CD14-positive monocyte (primary cell): ENCODE measurements around the gene ADCY2. TPM values are rescaled to one million over a fixed set of nuclear protein-coding genes. Genes with fewer than 3 reads are reported as not detected.

Source experiments
- DNase-seq, 3 donors: peaks; one replicate each; pipeline ENCODE4 v3.0.0-alpha.2; 2011 to 2022
- H2AFZ ChIP-seq: 2 replicates; pipeline ENCODE4 v1.6.0; 2012; ENCODE audit warnings: mild to moderate bottlenecking, low read depth, low read length, inconsistent platforms; ENCODE audit not compliant: insufficient read depth, poor library complexity, severe bottlenecking
- H3K27ac ChIP-seq, 2 donors: 1 replicate in 1 of 2; 2 replicates in 1 of 2; pipeline ENCODE4 v1.5.1; 2012 to 2013; ENCODE audit warnings: low read length in 2 of 2, control low read depth in 1 of 2, inconsistent platforms in 1 of 2, low read depth in 1 of 2, mild to moderate bottlenecking in 1 of 2
- H3K27me3 ChIP-seq, 2 donors: one replicate each; pipeline versions ENCODE4 v1.6.0 to v1.6.1; 2011 to 2013; ENCODE audit warnings: low read length in 2 of 2; ENCODE audit not compliant: control insufficient read depth in 2 of 2, insufficient read depth in 2 of 2
- H3K36me3 ChIP-seq, 2 donors: replicated peaks in 1 of 2; 1 replicate in 1 of 2; 2 replicates in 1 of 2; pipeline versions ENCODE4 v1.5.1 to v1.6.1; 2012 to 2013; ENCODE audit warnings: low read length in 2 of 2, control low read depth in 1 of 2, inconsistent platforms in 1 of 2, mild to moderate bottlenecking in 1 of 2; ENCODE audit not compliant: insufficient read depth in 2 of 2, control insufficient read depth in 1 of 2
- H3K4me1 ChIP-seq, 2 donors: 1 replicate in 1 of 2; 2 replicates in 1 of 2; pipeline versions ENCODE4 v1.5.1 to v1.6.1; 2012 to 2013; ENCODE audit warnings: low read length in 2 of 2, control low read depth in 1 of 2, inconsistent platforms in 1 of 2, mild to moderate bottlenecking in 1 of 2, moderate library complexity in 1 of 2; ENCODE audit not compliant: insufficient read depth in 2 of 2, control insufficient read depth in 1 of 2
- H3K4me2 ChIP-seq: replicated peaks from 2 replicates; pipeline ENCODE3; 2012; ENCODE audit warnings: low read length, moderate library complexity, mild to moderate bottlenecking; ENCODE audit not compliant: poor library complexity, severe bottlenecking; ENCODE audit errors: extremely low read depth
- H3K4me3 ChIP-seq, 3 experiments: fragments of 200-600 bp in 1 of 3; sonication (generic) in 1 of 3; replicated peaks in 1 of 3; 1 replicate in 2 of 3; 2 replicates in 1 of 3; pipeline ENCODE4 v1.5.1; 2011 to 2013; ENCODE audit warnings: low read length in 3 of 3, mild to moderate bottlenecking in 3 of 3, control low read depth in 2 of 3, low read depth in 2 of 3, inconsistent platforms in 1 of 3, moderate library complexity in 1 of 3
- H3K79me2 ChIP-seq: 2 replicates; pipeline ENCODE4 v1.6.0; 2012; ENCODE audit warnings: mild to moderate bottlenecking, control low read depth, inconsistent platforms, low read length, moderate library complexity; ENCODE audit not compliant: insufficient read depth
- H3K9ac ChIP-seq: 2 replicates; pipeline ENCODE4 v1.6.0; 2017; ENCODE audit warnings: low read length, mild to moderate bottlenecking; ENCODE audit not compliant: insufficient read depth, poor library complexity, severe bottlenecking
- H3K9me3 ChIP-seq, 2 donors: replicated peaks in 1 of 2; 1 replicate in 1 of 2; 2 replicates in 1 of 2; pipeline versions ENCODE4 v1.5.1 to v1.6.1; 2012 to 2013; ENCODE audit warnings: low read length in 2 of 2, control low read depth in 1 of 2; ENCODE audit not compliant: control insufficient read depth in 1 of 2, insufficient read depth in 1 of 2
- H4K20me1 ChIP-seq: 2 replicates; pipeline ENCODE4 v1.6.0; 2012; ENCODE audit warnings: mild to moderate bottlenecking, low read length, control low read depth, moderate library complexity; ENCODE audit not compliant: insufficient read depth
- H3K27ac Mint-ChIP-seq, 7 donors: one replicate each; pipeline ENCODE4 v1.8.0; 2020; ENCODE audit warnings: mild to moderate bottlenecking in 7 of 7, mixed read lengths in 7 of 7, moderate library complexity in 6 of 7, inconsistent platforms in 2 of 7
- H3K27me3 Mint-ChIP-seq, 3 donors: one replicate each; pipeline ENCODE4 v1.8.0; 2021 to 2022; ENCODE audit warnings: low read depth in 3 of 3, mild to moderate bottlenecking in 3 of 3, mixed read lengths in 3 of 3, moderate library complexity in 3 of 3, inconsistent platforms in 1 of 3
- H3K36me3 Mint-ChIP-seq, 2 donors: one replicate each; pipeline ENCODE4 v1.8.0; 2020; ENCODE audit warnings: mixed read lengths in 2 of 2, inconsistent platforms in 1 of 2, mild to moderate bottlenecking in 1 of 2
- H3K4me1 Mint-ChIP-seq: one replicate; pipeline ENCODE4 v1.8.0; 2020; ENCODE audit warnings: mild to moderate bottlenecking, mixed read lengths
- H3K4me3 Mint-ChIP-seq, 2 donors: one replicate each; pipeline ENCODE4 v1.8.0; 2020; ENCODE audit warnings: mild to moderate bottlenecking in 2 of 2, mixed read lengths in 2 of 2, moderate library complexity in 1 of 2
- H3K9me3 Mint-ChIP-seq, 7 donors: one replicate each; pipeline ENCODE4 v1.8.0; 2020 to 2022; ENCODE audit warnings: mixed read lengths in 7 of 7, mild to moderate bottlenecking in 6 of 7, moderate library complexity in 6 of 7, inconsistent platforms in 2 of 7
- WGBS: methylation state at CpG from one replicate; pipeline ENCODE4 v1.1.5; 2013; ENCODE audit warnings: missing lambda C conversion rate; ENCODE audit not compliant: insufficient coverage; 5-methylcytosine and 5-hydroxymethylcytosine counted together
- intact Hi-C, 2 donors: fragments of 100-400 bp; cut with micrococcal nuclease; formaldehyde crosslinking; loops; one replicate each; pipeline versions ENCODE4 v1.15.0 to v1.15.1; 2023
- polyA plus RNA-seq, 3 donors: library from polyadenylated mRNA; depleted of rRNA in 1 of 3; unstranded in 2 of 3; stranded (reverse) in 1 of 3; fragments of 300-500 nt in 2 of 3; fragments of >200 nt in 1 of 3; fragmentation: Illumina TruSeq in 2 of 3; gene quantifications; 1 replicate in 2 of 3; 2 replicates in 1 of 3; pipeline ENCODE4 v1.2.3, GENCODE V29; 2012 to 2021
- TF ChIP-seq, protein P1 (sequence below): fragments of 200-600 bp; IDR thresholded peaks from one replicate; pipeline ENCODE4 v1.8.0; 2022; ENCODE audit warnings: antibody characterized with exemption, mild to moderate bottlenecking

The ADCY2 gene
- polyA plus RNA-seq, 3 donors, result not detected

DNA sequence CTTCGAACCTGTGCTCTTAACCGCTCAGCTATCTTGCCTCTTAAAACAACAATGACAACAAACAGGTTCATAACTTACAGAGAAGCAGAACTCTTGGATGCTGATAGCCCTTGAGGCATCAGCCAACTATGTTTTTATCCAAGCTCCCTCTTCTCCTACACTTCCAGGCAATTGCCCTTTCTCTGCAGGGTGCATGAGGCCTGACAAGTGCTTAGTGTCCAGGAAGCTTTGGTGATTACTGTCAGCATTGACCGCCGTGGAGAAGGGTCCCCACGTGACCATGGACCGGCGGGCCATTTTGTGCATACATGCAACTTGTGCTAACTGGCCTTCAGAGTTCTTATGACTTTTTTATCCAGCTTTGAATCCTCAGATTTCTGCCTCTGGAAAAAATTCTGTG lies 71.2 kb downstream of the ADCY2 start:
- peaks cover 0 to 7% (median 4%) of the 10 kb centered on the region in 7 donors for H3K9me3 Mint-ChIP-seq
- H3K36me3 Mint-ChIP-seq, result no peaks in the 10 kb centered on the region
- TF ChIP-seq, protein P1, sequence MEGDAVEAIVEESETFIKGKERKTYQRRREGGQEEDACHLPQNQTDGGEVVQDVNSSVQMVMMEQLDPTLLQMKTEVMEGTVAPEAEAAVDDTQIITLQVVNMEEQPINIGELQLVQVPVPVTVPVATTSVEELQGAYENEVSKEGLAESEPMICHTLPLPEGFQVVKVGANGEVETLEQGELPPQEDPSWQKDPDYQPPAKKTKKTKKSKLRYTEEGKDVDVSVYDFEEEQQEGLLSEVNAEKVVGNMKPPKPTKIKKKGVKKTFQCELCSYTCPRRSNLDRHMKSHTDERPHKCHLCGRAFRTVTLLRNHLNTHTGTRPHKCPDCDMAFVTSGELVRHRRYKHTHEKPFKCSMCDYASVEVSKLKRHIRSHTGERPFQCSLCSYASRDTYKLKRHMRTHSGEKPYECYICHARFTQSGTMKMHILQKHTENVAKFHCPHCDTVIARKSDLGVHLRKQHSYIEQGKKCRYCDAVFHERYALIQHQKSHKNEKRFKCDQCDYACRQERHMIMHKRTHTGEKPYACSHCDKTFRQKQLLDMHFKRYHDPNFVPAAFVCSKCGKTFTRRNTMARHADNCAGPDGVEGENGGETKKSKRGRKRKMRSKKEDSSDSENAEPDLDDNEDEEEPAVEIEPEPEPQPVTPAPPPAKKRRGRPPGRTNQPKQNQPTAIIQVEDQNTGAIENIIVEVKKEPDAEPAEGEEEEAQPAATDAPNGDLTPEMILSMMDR, result no peak
- no peak overlapping the region for H3K27ac Mint-ChIP-seq
- H3K36me3 ChIP-seq, result no peaks in the 10 kb centered on the region
- no peak overlapping the region for H3K4me2 ChIP-seq
- H3K4me3 ChIP-seq, result no peak overlapping the region
- no peaks in the 10 kb centered on the region for H3K27me3 ChIP-seq
- no peak overlapping the region for H3K4me3 Mint-ChIP-seq
- no peaks in the 10 kb centered on the region for H3K4me1 Mint-ChIP-seq
- H3K9me3 ChIP-seq, result no peaks in the 10 kb centered on the region
- intact Hi-C loops, result no loop called here
- no peak overlapping the region for H2AFZ ChIP-seq
- WGBS, result 93% methylated on average over 7 of the region's 7 CpGs
- H3K4me1 ChIP-seq, result no peaks in the 10 kb centered on the region
- DNase-seq, result no peak
- H3K27me3 Mint-ChIP-seq, result no peaks in the 10 kb centered on the region
- H3K79me2 ChIP-seq, result no peaks in the 10 kb centered on the region
- H3K27ac ChIP-seq, result no peak overlapping the region
- H4K20me1 ChIP-seq, result no peaks in the 10 kb centered on the region
- no peak overlapping the region for H3K9ac ChIP-seq

DNA sequence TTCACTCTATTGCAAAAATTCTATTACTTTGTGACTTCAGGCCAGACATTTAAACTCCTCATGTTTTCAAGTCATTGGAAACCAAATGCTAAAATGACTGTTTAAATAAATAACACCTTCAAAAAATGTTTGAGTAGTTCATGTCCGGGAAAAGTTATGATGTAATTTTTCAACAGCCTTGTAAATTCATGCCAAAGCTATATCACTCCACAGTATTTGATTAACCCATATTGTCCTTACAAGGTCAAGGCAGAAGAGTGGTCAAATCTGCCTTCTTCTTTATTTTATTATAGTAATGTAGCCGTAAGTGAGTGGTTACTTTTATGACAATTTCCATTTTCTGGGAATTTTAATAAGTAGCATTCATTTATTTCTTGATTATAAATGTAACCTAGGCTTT lies 72.8 kb downstream of the ADCY2 start:
- H3K4me1 Mint-ChIP-seq, result no peaks in the 10 kb centered on the region
- no peaks in the 10 kb centered on the region for H3K36me3 Mint-ChIP-seq
- peaks cover 0 to 10% (median 7%) of the 10 kb centered on the region in 7 donors for H3K9me3 Mint-ChIP-seq
- H3K4me2 ChIP-seq, result no peak overlapping the region
- H3K27me3 Mint-ChIP-seq, result no peaks in the 10 kb centered on the region
- H2AFZ ChIP-seq, result no peak overlapping the region
- no CpG with 5 or more reads among the region's 2 CpGs for WGBS
- no peaks in the 10 kb centered on the region for H3K4me1 ChIP-seq
- H4K20me1 ChIP-seq, result no peaks in the 10 kb centered on the region
- H3K9me3 ChIP-seq, result peaks cover 5 to 8% of the 10 kb centered on the region in 2 donors
- no peak overlapping the region for H3K4me3 Mint-ChIP-seq
- no peaks in the 10 kb centered on the region for H3K79me2 ChIP-seq
- H3K27ac ChIP-seq, result no peak overlapping the region
- no peak overlapping the region for H3K27ac Mint-ChIP-seq
- no peak overlapping the region for H3K4me3 ChIP-seq
- no peak overlapping the region for H3K9ac ChIP-seq
- no peaks in the 10 kb centered on the region for H3K27me3 ChIP-seq
- intact Hi-C loops, result no loop called here
- TF ChIP-seq, protein P1, result no peak
- H3K36me3 ChIP-seq, result no peaks in the 10 kb centered on the region
- DNase-seq, result no peak
